NCI-H748 (cell line): ENCODE results near the gene SLC22A5.
"Not testable (repeated sequence)": the region's sequence is repeated elsewhere in the genome, so short reads cannot be mapped to it uniquely, and the experiment has no call there.

ENCODE experiments used
- DNase-seq: peaks from one replicate; lab custom pipeline; 2025; ENCODE audit not compliant: unreplicated experiment; lab: John Stamatoyannopoulos, UW

SLC22A5 gene

GRCh38 chr5:132411304-132412013 is 41.9 kb downstream of the SLC22A5 start:
- no peak for DNase-seq

GRCh38 chr5:132413567-132413966 is 44.1 kb downstream of the SLC22A5 start:
- no peak for DNase-seq

DNA sequence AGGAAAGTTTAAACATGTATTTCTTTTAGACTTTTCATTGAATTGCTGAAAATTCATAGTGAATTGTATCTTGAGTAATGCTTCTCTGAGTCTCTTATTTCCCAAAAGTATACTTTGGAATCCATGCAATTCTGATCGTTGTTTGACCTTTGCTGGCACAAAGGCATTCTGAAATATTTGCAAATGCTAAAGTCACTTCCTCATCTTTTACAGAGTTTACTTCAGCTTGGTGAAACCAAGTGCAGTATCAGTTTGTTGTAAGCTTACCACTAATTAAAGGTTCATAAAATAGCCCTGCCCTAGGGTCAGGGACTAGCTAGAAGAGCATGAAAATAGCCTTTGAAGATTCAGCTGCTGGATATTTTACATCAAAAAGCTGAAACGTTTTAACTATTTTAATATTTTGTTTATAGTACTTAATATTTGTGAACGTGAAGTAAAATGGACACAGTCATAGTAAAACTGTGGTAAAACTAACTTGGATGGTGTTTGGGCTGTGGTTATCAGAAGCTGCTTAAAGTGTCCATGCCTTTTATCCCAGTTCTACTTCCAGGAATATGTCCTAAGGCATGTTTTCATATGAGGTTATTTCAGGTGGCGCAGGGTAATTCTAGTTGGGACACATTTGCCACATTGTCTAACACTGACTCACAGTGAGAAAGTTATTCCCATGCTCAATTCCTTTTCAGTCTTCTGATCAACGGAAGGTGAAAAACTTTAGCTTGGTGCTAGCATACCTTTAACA is 45.3 kb downstream of the SLC22A5 start:
- no peak for DNase-seq

DNA sequence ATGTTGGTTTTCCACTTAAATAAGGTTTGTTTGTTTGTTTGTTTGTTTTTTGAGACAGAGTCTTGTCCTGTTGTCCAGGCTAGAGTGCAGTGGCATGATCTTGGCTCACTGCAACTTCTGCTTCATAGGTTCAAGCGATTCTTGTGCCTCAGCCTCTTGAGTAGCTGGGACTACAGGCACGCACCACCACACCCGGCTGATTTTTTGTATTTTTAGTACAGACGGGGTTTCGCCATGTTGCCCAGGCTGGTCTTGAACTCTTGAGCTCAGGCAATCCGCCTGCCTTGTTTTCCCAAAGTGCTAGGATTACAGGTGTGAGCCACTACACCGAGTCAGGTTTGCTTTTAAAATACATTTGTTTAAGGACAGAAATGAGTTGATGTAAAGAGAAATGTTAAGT is 46.0 kb downstream of the SLC22A5 start:
- not testable (repeated sequence) for DNase-seq

DNA sequence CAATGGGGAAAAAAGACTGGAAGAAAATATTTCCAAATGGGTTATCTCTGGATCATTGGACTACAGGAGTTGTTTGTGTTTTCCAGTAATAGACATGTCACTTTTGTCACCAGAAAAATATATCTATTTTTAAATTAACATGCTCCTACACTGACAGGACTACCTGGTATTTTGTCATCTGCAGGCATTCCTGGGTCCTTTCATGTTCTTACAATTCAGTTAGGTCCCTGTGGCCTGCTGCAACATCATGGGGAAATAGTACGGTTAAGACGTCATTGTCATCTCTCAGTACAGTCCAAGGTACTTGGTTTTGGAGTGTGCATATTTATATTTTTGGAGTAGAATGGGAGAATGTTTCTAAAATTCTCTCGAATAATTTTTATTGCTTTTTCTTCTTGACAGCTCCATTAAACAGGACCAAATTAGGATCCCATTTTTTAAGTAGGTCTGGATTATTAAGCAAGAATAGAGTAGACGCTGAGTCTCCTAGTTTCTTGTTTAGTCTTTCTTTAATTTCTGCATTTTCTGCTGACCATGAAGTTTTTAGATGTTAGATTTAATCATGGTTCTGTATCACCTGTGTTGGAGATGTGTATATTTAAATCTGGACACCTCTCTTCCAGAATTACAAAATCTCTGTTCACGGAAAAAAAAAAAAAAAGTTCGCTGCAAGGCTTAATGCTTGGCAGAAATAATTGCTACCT is 46.9 kb downstream of the SLC22A5 start:
- no peak for DNase-seq

- no peak for DNase-seq
Measured at GRCh38 chr5:132417010-132417439, 47.5 kb downstream of the SLC22A5 start.

GRCh38 chr5:132417461-132417860 is 48.0 kb downstream of the SLC22A5 start:
- no peak for DNase-seq

GRCh38 chr5:132417889-132418485 is 48.5 kb downstream of the SLC22A5 start:
- no peak for DNase-seq

GRCh38 chr5:132418881-132419280 is 49.4 kb downstream of the SLC22A5 start:
- DNase-seq = no peak

GRCh38 chr5:132419502-132420468 is 50.3 kb downstream of the SLC22A5 start:
- DNase-seq = peak; percentile 76

- DNase-seq = no peak
Measured at GRCh38 chr5:132420706-132421272, 51.3 kb downstream of the SLC22A5 start.

- no peak for DNase-seq
Measured at GRCh38 chr5:132421462-132421861, 52.0 kb downstream of the SLC22A5 start.

- no peak for DNase-seq
Measured at GRCh38 chr5:132422720-132423437, 53.4 kb downstream of the SLC22A5 start.

DNA sequence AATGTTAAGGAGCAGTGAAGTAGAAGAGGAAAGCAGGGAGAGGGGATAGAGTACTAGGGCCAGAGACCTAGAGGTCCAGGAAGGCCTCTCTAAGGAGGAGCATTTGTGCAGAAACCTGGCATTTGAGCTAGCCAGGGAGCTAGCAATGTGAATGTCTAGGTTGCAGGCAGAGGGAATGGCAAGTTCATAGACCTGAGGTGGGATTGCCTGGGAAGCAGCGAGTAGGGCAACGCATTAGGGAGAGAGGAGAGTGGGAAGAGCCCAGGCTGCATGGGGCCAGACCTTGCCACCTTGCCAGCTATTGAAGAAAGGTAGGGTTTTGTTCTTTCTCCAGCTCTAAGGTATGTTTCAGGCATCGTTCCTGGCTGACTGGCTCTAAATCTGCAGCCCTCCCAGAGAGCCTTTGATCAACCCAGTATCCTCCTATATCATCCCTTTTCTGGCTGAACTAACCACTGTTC is 54.0 kb downstream of the SLC22A5 start:
- DNase-seq = no peak

- no peak for DNase-seq
Measured at GRCh38 chr5:132424167-132424880, 54.8 kb downstream of the SLC22A5 start.

DNA sequence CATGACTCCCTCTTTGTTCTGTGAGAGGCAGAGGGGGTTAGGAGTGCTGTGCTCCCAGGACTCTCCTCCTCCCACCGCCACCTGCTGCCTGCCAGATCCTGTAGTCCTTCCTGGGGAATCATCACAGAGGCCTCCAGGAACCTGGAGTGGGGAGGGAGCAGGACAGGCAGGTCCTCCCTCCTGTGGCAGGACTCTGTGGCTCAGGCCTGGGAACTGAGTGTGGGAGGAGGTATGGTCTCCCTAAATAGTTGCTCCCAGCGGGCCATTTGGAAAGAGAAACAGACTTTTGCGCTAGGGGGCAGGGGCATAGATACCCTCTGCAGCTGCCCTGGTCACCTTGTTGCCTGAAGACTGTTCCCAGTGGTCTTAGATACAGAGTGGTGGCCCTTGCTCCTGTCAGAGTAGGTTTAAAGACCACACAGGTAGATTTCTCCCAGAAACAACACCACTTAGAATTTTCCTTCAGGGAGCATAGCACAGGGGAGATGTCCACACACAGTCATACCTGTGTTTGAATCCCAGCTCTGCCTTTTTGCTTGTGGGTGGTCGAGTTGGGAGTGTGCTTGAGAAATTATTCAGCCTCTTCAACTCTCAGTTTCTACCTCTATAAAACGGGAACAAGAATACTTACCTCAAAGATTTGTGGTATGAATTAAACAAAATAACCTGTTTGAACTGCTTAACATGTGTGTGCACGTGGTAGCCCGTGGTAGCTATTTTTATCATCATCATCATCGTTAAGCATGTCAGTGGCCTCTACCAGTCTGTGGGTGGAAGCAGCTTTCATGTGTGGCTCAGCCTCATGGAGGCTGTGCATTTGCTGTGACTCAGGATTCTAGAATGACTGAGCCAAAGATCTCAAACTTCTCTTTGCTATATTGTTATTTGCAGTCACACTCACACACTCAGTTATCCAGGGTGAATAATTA is 55.8 kb downstream of the SLC22A5 start:
- no peak for DNase-seq

DNA sequence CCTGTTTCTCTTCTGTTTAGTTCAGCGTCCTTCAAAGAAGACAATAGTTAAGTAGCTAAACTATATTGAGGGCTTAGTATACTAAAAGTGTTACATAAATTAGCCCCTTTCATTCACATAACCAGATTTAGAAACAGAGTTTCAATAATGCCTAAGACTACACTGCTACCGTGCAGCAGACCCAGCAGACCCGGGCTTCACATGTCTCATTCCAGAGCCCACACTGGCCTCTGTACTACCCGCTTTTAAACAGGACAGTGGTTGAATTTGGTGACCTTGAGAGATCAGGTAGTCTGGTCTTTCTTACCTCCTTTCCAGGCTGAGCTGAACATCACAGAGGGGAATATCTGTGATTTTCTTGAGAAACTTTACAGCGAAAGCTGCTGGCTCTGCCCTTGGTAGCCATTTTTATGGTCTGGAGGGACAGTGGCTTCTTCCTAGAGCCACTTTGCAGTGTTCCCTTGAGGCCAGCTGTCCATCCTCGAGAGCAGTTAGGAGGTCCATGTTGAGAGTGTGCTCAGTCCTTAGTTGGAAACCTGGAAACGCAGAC is 56.5 kb downstream of the SLC22A5 start:
- no peak for DNase-seq
